PFSK-1 (cell line): ENCODE data around the gene EXOC6B.

Source experiments
- FOXP2 ChIP-seq: optimal IDR thresholded peaks from 2 replicates; pipeline ENCODE3; 2011; ENCODE audit warnings: borderline replicate concordance, control low read depth, inconsistent platforms; ENCODE audit not compliant: insufficient read depth; ENCODE audit errors: extremely low read length, extremely low read depth
- POLR2AphosphoS5 ChIP-seq: IDR thresholded peaks from 2 replicates; pipeline ENCODE4 v1.6.1; 2012; ENCODE audit warnings: low read depth, mild to moderate bottlenecking, control low read depth, low read length, moderate library complexity
- SIN3A ChIP-seq: IDR thresholded peaks from 2 replicates; pipeline ENCODE4 v1.6.1; 2012; ENCODE audit warnings: mild to moderate bottlenecking, low read length, moderate library complexity, borderline replicate concordance; ENCODE audit not compliant: insufficient read depth
- TAF1 ChIP-seq: IDR thresholded peaks from 2 replicates; pipeline ENCODE4 v1.6.1; 2012; ENCODE audit warnings: low read length, control low read depth, borderline replicate concordance; ENCODE audit not compliant: insufficient read depth
- TF ChIP-seq, protein P1 (sequence below), 2 experiments: IDR thresholded peaks; 2 replicates each; pipeline versions ENCODE4 v1.6.1 to v1.8.0; 2011 to 2012; ENCODE audit warnings: low read depth in 2 of 2, low read length in 2 of 2, control low read depth in 1 of 2, inconsistent platforms in 1 of 2, mild to moderate bottlenecking in 1 of 2, moderate library complexity in 1 of 2; ENCODE audit not compliant: insufficient read depth in 1 of 2

EXOC6B gene

DNA sequence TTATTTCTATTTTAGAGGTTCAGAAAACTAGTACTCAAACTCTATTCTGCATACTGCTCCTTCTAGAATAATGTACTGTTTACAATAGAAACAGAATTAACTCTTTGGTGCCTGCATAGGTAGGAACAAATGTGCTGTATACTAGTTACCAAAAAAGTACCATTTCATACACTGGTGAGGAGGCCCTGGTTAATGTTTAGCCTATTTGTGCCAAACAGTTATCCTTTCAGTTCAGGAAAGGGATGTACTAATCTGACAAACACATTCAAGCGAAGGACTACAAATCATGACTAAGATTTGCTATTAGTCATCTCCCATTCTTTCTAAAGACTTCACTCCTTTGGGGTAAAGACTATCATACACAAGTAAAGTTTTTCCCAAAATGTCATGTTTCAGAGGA is 47.4 kb downstream of the EXOC6B start:
- TF ChIP-seq SIN3A (no peak), TAF1 (no peak), POLR2AphosphoS5 (no peak), FOXP2 (no peak)
- TF ChIP-seq, protein P1, sequence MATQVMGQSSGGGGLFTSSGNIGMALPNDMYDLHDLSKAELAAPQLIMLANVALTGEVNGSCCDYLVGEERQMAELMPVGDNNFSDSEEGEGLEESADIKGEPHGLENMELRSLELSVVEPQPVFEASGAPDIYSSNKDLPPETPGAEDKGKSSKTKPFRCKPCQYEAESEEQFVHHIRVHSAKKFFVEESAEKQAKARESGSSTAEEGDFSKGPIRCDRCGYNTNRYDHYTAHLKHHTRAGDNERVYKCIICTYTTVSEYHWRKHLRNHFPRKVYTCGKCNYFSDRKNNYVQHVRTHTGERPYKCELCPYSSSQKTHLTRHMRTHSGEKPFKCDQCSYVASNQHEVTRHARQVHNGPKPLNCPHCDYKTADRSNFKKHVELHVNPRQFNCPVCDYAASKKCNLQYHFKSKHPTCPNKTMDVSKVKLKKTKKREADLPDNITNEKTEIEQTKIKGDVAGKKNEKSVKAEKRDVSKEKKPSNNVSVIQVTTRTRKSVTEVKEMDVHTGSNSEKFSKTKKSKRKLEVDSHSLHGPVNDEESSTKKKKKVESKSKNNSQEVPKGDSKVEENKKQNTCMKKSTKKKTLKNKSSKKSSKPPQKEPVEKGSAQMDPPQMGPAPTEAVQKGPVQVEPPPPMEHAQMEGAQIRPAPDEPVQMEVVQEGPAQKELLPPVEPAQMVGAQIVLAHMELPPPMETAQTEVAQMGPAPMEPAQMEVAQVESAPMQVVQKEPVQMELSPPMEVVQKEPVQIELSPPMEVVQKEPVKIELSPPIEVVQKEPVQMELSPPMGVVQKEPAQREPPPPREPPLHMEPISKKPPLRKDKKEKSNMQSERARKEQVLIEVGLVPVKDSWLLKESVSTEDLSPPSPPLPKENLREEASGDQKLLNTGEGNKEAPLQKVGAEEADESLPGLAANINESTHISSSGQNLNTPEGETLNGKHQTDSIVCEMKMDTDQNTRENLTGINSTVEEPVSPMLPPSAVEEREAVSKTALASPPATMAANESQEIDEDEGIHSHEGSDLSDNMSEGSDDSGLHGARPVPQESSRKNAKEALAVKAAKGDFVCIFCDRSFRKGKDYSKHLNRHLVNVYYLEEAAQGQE (IDR thresholded peaks at IDR 0.05; ENCODE audit: insufficient read depth in 1 of 2, low read depth in 2 of 2, low read length in 2 of 2): no peak

DNA sequence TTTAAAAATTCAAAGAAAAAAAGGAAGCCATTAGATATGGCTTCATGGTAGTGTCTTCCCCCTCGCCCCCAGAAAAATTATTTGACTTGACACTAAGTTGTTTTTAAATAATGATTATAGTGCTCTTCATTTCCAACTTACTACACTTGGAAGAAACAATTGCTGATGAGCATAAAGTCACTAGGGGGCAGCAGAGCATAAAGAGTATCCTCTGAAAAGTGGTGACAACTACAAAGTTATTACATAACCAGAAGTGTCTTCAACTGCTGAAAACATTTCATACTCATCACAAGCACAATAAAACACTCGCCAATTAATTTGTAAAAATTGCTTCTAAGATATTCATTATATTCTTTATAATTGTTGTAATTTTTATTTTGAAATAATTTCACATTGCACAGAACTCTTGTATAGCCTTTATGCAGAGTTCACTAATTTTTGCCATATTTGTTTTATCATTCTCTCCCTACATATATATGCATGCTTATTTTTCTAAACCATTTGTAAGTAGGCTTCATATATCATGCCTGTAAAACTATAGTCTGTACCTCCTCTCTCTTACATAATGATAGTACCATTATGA is 54.9 kb downstream of the EXOC6B start:
- TF ChIP-seq, protein P1 (IDR thresholded peaks at IDR 0.05; ENCODE audit: insufficient read depth in 1 of 2, low read depth in 2 of 2, low read length in 2 of 2): no peak
- TF ChIP-seq SIN3A: no peak
- no peak for TF ChIP-seq POLR2AphosphoS5
- TF ChIP-seq FOXP2: no peak
- no peak for TF ChIP-seq TAF1

DNA sequence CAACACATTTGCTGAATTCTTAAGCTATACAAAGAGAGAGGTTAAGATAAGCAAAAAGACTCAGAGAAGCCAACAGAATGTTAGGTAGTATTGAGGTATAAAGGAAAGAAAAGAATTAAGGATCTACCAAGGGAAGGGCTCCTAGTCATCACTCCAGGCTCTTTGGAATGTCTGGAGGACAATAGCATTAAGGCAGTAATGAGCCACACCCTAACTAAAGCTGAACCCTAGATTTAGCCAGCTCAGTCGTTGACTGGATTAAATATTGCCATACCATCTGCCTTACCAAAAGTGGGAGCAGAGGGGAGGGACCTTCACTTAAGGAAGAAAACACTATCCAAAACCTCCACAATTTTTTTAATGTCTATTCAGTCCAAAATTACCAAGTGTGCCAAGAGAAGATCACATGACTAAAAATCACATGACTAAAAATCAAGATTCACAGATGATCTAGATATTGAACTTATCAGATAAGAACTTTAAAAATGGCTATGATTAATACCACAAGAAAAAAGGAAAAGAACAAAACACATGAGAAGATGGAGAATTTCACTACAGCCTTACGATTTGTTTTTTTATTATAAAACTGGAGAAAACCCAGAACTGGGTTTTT is 59.7 kb downstream of the EXOC6B start:
- no peak for TF ChIP-seq POLR2AphosphoS5
- no peak for TF ChIP-seq SIN3A
- TF ChIP-seq FOXP2: no peak
- TF ChIP-seq TAF1: no peak
- TF ChIP-seq, protein P1 (IDR thresholded peaks at IDR 0.05; ENCODE audit: insufficient read depth in 1 of 2, low read depth in 2 of 2, low read length in 2 of 2): no peak

DNA sequence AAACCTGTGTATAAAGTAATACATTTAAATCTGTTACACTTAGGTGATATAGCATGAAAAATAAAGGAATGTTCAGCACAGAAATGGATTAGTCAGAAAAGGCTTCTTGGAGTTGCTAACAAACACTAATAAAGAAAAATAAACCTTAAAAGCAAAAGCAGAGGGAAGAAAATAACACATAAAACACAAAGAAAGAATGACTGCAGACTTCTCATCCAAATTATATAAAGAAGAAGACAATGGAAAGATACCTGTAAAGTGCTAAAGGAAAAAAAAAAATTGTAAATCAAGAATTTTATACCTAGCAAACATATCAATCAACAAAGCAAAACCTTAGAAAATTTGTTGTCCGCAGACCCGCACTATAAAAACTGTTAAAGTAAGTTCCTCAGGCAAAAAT is 63.6 kb downstream of the EXOC6B start:
- no peak for TF ChIP-seq TAF1
- TF ChIP-seq, protein P1 (IDR thresholded peaks at IDR 0.05; ENCODE audit: insufficient read depth in 1 of 2, low read depth in 2 of 2, low read length in 2 of 2): no peak
- TF ChIP-seq FOXP2: no peak
- no peak for TF ChIP-seq POLR2AphosphoS5
- no peak for TF ChIP-seq SIN3A
